Measurements from ENCODE around the gene IL34. TPM values are rescaled to one million over a fixed set of nuclear protein-coding genes. Genes with fewer than 3 reads are reported as not detected.

Gene IL34
- total and polyA plus RNA-seq, 2 experiments from 2014 or later: 4.3 to 6.6 TPM

GRCh38 chr16:70697594-70698170, 51.3 kb downstream of the IL34 start:
- no peaks in the 10 kb centered on the region for H3K9me3 Mint-ChIP-seq
- H3K36me3 Mint-ChIP-seq (ENCODE audit: low read depth): peaks cover 2% of the 10 kb centered on the region; the same call in 1 of the 3 replicates
- H2AFZ ChIP-seq: no peak overlapping the region
- DNase-seq (ENCODE audit: low spot score): no peak
- H3K4me1 Mint-ChIP-seq: peaks cover 37% of the 10 kb centered on the region
- H3K79me2 ChIP-seq (replicated peaks; ENCODE audit: insufficient read depth): no peaks in the 10 kb centered on the region
- ATAC-seq: no peak
- H3K27ac ChIP-seq (ENCODE audit: low read depth): no peak overlapping the region
- H3K4me2 ChIP-seq: no peak overlapping the region
- H3K27me3 ChIP-seq (ENCODE audit: insufficient read depth): no peaks in the 10 kb centered on the region
- 0 out of 2 replicates have a peak, but pooled peaks cover 3% of the 10 kb centered on the region for H3F3A ChIP-seq (replicated peaks; ENCODE audit: low read depth)
- no peak overlapping the region for H3K4me3 ChIP-seq
- H3K9me2 ChIP-seq (ENCODE audit: insufficient read depth): no peaks in the 10 kb centered on the region
- H3K4me3 Mint-ChIP-seq: no peak overlapping the region
- peaks cover 24% of the 10 kb centered on the region for H3K4me1 ChIP-seq (ENCODE audit: insufficient read depth)
- H4K20me1 ChIP-seq (replicated peaks; ENCODE audit: insufficient read depth): no peaks in the 10 kb centered on the region
- H3K36me3 ChIP-seq (ENCODE audit: insufficient read depth): no peaks in the 10 kb centered on the region
- peak overlapping the region; percentile 67; the same call in 1 of the 2 replicates for H3K27ac Mint-ChIP-seq
- TF ChIP-seq ZNF114 (CRISPR knock-in tag; IDR thresholded peaks at IDR 0.05) (no peak), EZH2 (IDR thresholded peaks at IDR 0.05; ENCODE audit: low read depth, unreplicated experiment) (no peak), POLR2AphosphoS5 (IDR thresholded peaks at IDR 0.05; ENCODE audit: low read depth) (no peak), JUNB (IDR thresholded peaks at IDR 0.05; ENCODE audit: unreplicated experiment) (no peak), STAT1 (IDR thresholded peaks at IDR 0.05; ENCODE audit: unreplicated experiment) (no peak), REST (IDR thresholded peaks at IDR 0.05; ENCODE audit: unreplicated experiment) (no peak), CREB1 (CRISPR knock-in tag; IDR thresholded peaks at IDR 0.05; ENCODE audit: low read depth) (no peak), ZNF462 (CRISPR knock-in tag; IDR thresholded peaks at IDR 0.05) (no peak), ETS1 (IDR thresholded peaks at IDR 0.05) (no peak), ZNF331 (CRISPR knock-in tag; IDR thresholded peaks at IDR 0.05; ENCODE audit: low read depth) (no peak), EZH2phosphoT487 (IDR thresholded peaks at IDR 0.05; ENCODE audit: unreplicated experiment) (no peak), NANOG (IDR thresholded peaks at IDR 0.05; ENCODE audit: borderline replicate concordance) (no peak), CTCF (conservative IDR thresholded peaks at IDR 0.05; ENCODE audit: low read depth in 2 of 2) (no peak)
- H3K27me3 Mint-ChIP-seq (ENCODE audit: insufficient read depth, low read depth, poor library complexity): peaks cover 20% of the 10 kb centered on the region

Measured in GM23338 (cell line).